ENCODE results near the gene GPATCH8. TPM values are rescaled to one million over a fixed set of nuclear protein-coding genes. Genes with fewer than 3 reads are reported as not detected.

Gene GPATCH8
- total and polyA plus RNA-seq, 9 of the 15 experiments (the other 6 are each of a cell fraction or from before 2014, with no cell fraction given): 10.6 to 29.6 (median 13.2) TPM

DNA sequence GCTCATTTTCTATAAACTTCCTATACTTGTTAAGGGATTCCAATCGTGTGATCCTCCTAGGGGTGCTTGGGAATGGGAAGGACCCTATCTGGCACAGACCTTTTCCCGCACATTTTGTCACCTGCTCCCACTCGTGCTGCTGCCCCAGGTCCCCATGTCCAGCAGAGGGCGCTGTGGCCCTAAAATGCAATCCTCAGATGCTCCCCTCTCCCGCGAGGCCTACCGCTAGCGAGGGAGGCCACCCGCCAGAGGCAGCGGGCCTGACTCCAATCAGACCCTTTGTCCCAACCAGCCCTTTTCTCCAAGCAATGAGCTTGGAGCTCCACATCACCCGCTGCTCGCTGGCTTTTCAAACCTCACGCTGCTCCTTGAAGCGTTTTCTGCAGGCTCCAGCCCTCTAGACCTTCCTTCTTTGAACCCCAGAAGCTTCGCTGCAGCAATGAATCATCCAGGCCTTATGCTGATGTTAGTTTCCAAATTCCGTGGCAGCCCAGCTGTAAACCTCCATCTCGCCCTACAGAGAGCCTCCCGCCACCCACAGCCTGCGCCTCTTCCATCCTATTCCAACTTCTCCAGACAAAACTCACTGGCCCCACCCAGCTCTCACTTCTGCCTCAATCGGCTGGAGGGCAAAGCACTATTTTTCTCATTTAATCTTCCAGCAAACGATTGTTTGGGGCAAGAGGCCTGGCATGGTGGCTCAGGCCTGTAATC is 30.5 kb upstream of the GPATCH8 start (continued):
- TF ChIP-seq ZBTB11 (CRISPR knock-in tag; IDR thresholded peaks at IDR 0.05) (no peak), ARID2 (IDR thresholded peaks at IDR 0.05) (peak; percentile 88), BHLHE40 (IDR thresholded peaks at IDR 0.05; ENCODE audit: low read length) (peak; percentile 75), SMC3 (conservative IDR thresholded peaks at IDR 0.05; ENCODE audit: insufficient read depth, low read depth, low read length) (peak; percentile 95), PHF21A (IDR thresholded peaks at IDR 0.05; ENCODE audit: borderline replicate concordance, low read depth) (no peak), ADNP (tag; IDR thresholded peaks at IDR 0.05) (no peak), SIN3B (IDR thresholded peaks at IDR 0.05; ENCODE audit: low read depth) (no peak), TCF7 (IDR thresholded peaks at IDR 0.05; ENCODE audit: borderline replicate concordance) (no peak), NCOR1 (IDR thresholded peaks at IDR 0.05) (no peak), ZKSCAN3 (CRISPR knock-in tag; IDR thresholded peaks at IDR 0.05) (no peak), ZFX (CRISPR knock-in tag; IDR thresholded peaks at IDR 0.05) (peak; percentile 82), CREM (IDR thresholded peaks at IDR 0.05; ENCODE audit: low read depth) (peak; percentile 50; the same call in 1 of the 2 replicates), RAD21 (CRISPR knock-in tag; conservative IDR thresholded peaks at IDR 0.05 in 1 of 2, IDR thresholded peaks at IDR 0.05 in 1 of 2) (peak; percentile 94 to 97), ZHX1 (conservative IDR thresholded peaks at IDR 0.05; ENCODE audit: low read length) (0 out of 2 replicates have a peak, but pooled peaks have one; percentile 47), E2F6 (IDR thresholded peaks at IDR 0.05; ENCODE audit: borderline replicate concordance in 1 of 2, extremely low read depth in 1 of 2, insufficient read depth in 1 of 2, insufficient read length in 1 of 2, low read depth in 1 of 2, low read length in 1 of 2, poor library complexity in 1 of 2, severe bottlenecking in 1 of 2) (peak; percentile 66 to 88), HNRNPH1 (optimal IDR thresholded peaks at IDR 0.05; ENCODE audit: low read depth, low read length) (no peak), ZNF696 (CRISPR knock-in tag; conservative IDR thresholded peaks at IDR 0.05) (no peak)
- TF ChIP-seq, protein P1, sequence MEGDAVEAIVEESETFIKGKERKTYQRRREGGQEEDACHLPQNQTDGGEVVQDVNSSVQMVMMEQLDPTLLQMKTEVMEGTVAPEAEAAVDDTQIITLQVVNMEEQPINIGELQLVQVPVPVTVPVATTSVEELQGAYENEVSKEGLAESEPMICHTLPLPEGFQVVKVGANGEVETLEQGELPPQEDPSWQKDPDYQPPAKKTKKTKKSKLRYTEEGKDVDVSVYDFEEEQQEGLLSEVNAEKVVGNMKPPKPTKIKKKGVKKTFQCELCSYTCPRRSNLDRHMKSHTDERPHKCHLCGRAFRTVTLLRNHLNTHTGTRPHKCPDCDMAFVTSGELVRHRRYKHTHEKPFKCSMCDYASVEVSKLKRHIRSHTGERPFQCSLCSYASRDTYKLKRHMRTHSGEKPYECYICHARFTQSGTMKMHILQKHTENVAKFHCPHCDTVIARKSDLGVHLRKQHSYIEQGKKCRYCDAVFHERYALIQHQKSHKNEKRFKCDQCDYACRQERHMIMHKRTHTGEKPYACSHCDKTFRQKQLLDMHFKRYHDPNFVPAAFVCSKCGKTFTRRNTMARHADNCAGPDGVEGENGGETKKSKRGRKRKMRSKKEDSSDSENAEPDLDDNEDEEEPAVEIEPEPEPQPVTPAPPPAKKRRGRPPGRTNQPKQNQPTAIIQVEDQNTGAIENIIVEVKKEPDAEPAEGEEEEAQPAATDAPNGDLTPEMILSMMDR (IDR thresholded peaks at IDR 0.05 in 2 of 3, conservative IDR thresholded peaks at IDR 0.05 in 1 of 3; ENCODE audit: insufficient read depth in 2 of 3, low read depth in 1 of 3, low read length in 3 of 3): peak; percentile 93 to 96 (median 96)

Data from K562 (cell line).